ENCODE results near the gene MEOX1. TPM values are rescaled to one million over a fixed set of nuclear protein-coding genes. Genes with fewer than 3 reads are reported as not detected.
A peak's percentile ranks its signal among the peaks of the same experiment; 100 is the strongest.

Gene MEOX1
- total and polyA plus RNA-seq, 2 of the 13 experiments (the other 11 are each of a cell fraction or from before 2014, with no cell fraction given) = not detected

GRCh38 chr17:43650471-43650870 lies 11.3 kb downstream of the MEOX1 start:
- ATAC-seq (no peak; the same call in 2 of the 3 replicates), DNase-seq (ENCODE audit: low spot score) (peak; percentile 24), FAIRE-seq (no peak)
- H3K27ac ChIP-seq (ENCODE audit: extremely low read length, insufficient read depth, low read length) = no peak overlapping the region
- POLR2A ChIA-PET = no interaction called here
- no peak overlapping the region for H3K4me3 ChIP-seq (replicated peaks in 1 of 3; ENCODE audit: insufficient read depth in 1 of 3, low read depth in 2 of 3, low read length in 3 of 3)
- peaks cover 13 to 53% of the 10 kb centered on the region in 2 experiments for H3K27me3 ChIP-seq (ENCODE audit: control insufficient read depth in 1 of 2, insufficient read depth in 2 of 2, low read length in 2 of 2)
- WGBS (ENCODE audit: low lambda C conversion rate) = 6% methylated on average over 8 of the region's 8 CpGs
- CTCF ChIA-PET (ENCODE audit: low intra/inter-chr PET ratio, low total read pairs) = no interaction called here
- no peak overlapping the region for H2AFZ ChIP-seq (ENCODE audit: low read length)
- in situ Hi-C loops (cut with HindIII; ENCODE audit: extremely low pct_ligation_motif_present, low pct_unique_long_range_greater_than_20kb) = no loop called here
- H3K9ac ChIP-seq (ENCODE audit: insufficient read depth, low read depth, low read length) = no peak overlapping the region
- H3K4me2 ChIP-seq (ENCODE audit: low read depth, low read length) = no peak overlapping the region
- peaks cover under 1% of the 10 kb centered on the region; the same call in 1 of the 2 replicates for H3K4me1 ChIP-seq (ENCODE audit: insufficient read depth, low read length)
- no peaks in the 10 kb centered on the region for H3K9me3 ChIP-seq (ENCODE audit: low read length)
- H3K79me2 ChIP-seq (ENCODE audit: insufficient read depth, low read length) = no peaks in the 10 kb centered on the region
- TF ChIP-seq EZH2 (conservative IDR thresholded peaks at IDR 0.05; ENCODE audit: low read depth, low read length) (no peak), ZNF7 (CRISPR knock-in tag; IDR thresholded peaks at IDR 0.05) (no peak), CEBPG (CRISPR knock-in tag; IDR thresholded peaks at IDR 0.05) (no peak), ZNF615 (CRISPR knock-in tag; IDR thresholded peaks at IDR 0.05; ENCODE audit: borderline replicate concordance) (no peak), EP300 (IDR thresholded peaks at IDR 0.05; ENCODE audit: low read depth in 2 of 2, low read length in 2 of 2) (no peak), EP300 (CRISPR knock-in tag; IDR thresholded peaks at IDR 0.05; ENCODE audit: borderline replicate concordance) (no peak), SP2 (CRISPR knock-in tag; IDR thresholded peaks at IDR 0.05) (no peak), ZNF468 (CRISPR knock-in tag; IDR thresholded peaks at IDR 0.05) (no peak), ZNF772 (CRISPR knock-in tag; IDR thresholded peaks at IDR 0.05) (no peak), NR0B2 (CRISPR knock-in tag; IDR thresholded peaks at IDR 0.05) (no peak), ZSCAN25 (CRISPR knock-in tag; IDR thresholded peaks at IDR 0.05) (no peak), KDM1A (CRISPR knock-in tag; IDR thresholded peaks at IDR 0.05) (no peak), ZNF382 (CRISPR knock-in tag; IDR thresholded peaks at IDR 0.05; ENCODE audit: borderline replicate concordance) (no peak), NR2F2 (IDR thresholded peaks at IDR 0.05; ENCODE audit: borderline replicate concordance, low read depth) (no peak), ZBTB49 (CRISPR knock-in tag; IDR thresholded peaks at IDR 0.05; ENCODE audit: borderline replicate concordance) (no peak)
- intact Hi-C loops (cut with micrococcal nuclease; ENCODE audit: unreplicated experiment) = no loop called here
- no peaks in the 10 kb centered on the region for H3K36me3 ChIP-seq (replicated peaks in 1 of 2; ENCODE audit: control insufficient read depth in 1 of 2, insufficient read depth in 2 of 2, low read length in 2 of 2)
- no peaks in the 10 kb centered on the region for H4K20me1 ChIP-seq (ENCODE audit: insufficient read depth, low read length)
- BruUV-seq (replicated peaks) = no TSS peak
